Activated T-helper 17 cell treated with anti-CD3 and anti-CD28 coated beads, Interleukin-2, amount 50 U/mL, for 72 hours (primary cell): ENCODE data around the gene KLK12. TPM values are rescaled to one million over a fixed set of nuclear protein-coding genes. Genes with fewer than 3 reads are reported as not detected.
A peak's percentile ranks its signal among the peaks of the same experiment; 100 is the strongest.

Experiments used
- ATAC-seq: fragments of 150-1000 bp; cut with Tn5 transposase; replicated peaks from 2 replicates; pipeline ENCODE4 v1.10.0; 2021; ENCODE audit warnings: mild to moderate bottlenecking, moderate library complexity
- H3K27ac Mint-ChIP-seq: one replicate; pipeline ENCODE4 v1.8.0; 2022; ENCODE audit warnings: mixed read lengths
- H3K27me3 Mint-ChIP-seq: one replicate; pipeline ENCODE4 v1.8.0; 2022; ENCODE audit warnings: mixed read lengths
- H3K36me3 Mint-ChIP-seq: one replicate; pipeline ENCODE4 v1.8.0; 2022; ENCODE audit warnings: low read depth, mild to moderate bottlenecking, mixed read lengths
- H3K4me1 Mint-ChIP-seq: one replicate; pipeline ENCODE4 v1.8.0; 2022; ENCODE audit warnings: mixed read lengths
- H3K4me3 Mint-ChIP-seq: one replicate; pipeline ENCODE4 v1.8.0; 2022; ENCODE audit warnings: mild to moderate bottlenecking, mixed read lengths
- H3K9me3 Mint-ChIP-seq: one replicate; pipeline ENCODE4 v1.8.0; 2022; ENCODE audit warnings: mixed read lengths
- total RNA-seq, 2 donors: library from RNA; stranded (reverse); gene quantifications; one replicate each; pipeline ENCODE4 v1.2.3, GENCODE V29; 2022

The KLK12 gene, protein sequence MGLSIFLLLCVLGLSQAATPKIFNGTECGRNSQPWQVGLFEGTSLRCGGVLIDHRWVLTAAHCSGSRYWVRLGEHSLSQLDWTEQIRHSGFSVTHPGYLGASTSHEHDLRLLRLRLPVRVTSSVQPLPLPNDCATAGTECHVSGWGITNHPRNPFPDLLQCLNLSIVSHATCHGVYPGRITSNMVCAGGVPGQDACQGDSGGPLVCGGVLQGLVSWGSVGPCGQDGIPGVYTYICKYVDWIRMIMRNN
- not detected for total RNA-seq

- H3K27me3 Mint-ChIP-seq: peaks cover 20% of the 10 kb centered on the region
- no peaks in the 10 kb centered on the region for H3K9me3 Mint-ChIP-seq
- H3K4me1 Mint-ChIP-seq: no peaks in the 10 kb centered on the region
- H3K27ac Mint-ChIP-seq: no peak within 1 kb of the TSS
- ATAC-seq: no peak
- no peaks in the 10 kb centered on the region for H3K36me3 Mint-ChIP-seq
- H3K4me3 Mint-ChIP-seq: no peak within 1 kb of the TSS
These were observed at the start of gene KLK12 for GRCh38 chr19:51034704-51035103. KLK12 (minus strand) TSS chr19:51035002; CDS start chr19:51034621, 381 bp downstream.

DNA sequence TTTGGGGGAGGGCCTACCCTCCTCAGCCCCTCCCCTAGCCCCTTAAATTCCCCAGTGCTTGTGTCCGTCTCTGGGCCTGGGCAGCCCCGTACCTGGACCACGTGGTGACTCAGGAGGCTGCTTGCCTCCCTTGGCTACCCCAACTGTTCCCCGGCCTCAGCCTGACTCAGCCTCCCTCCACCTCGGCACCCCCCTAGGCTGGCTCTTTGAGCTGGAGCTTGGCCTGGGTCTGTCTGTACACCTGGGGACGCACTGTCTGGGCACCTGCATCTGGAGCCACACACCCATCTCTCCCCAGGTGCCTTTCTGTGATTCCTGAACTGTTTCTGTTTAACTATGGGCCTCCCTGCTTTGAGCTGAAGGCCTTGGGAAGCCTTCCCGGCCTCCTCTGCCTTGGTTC, 49.7 kb upstream of the KLK12 start:
- H3K36me3 Mint-ChIP-seq: peaks cover 13% of the 10 kb centered on the region
- no peak overlapping the region for H3K4me3 Mint-ChIP-seq
- no peak overlapping the region for H3K27ac Mint-ChIP-seq
- ATAC-seq: no peak
- peaks cover 7% of the 10 kb centered on the region for H3K4me1 Mint-ChIP-seq
- peaks cover 10% of the 10 kb centered on the region for H3K27me3 Mint-ChIP-seq
- H3K9me3 Mint-ChIP-seq: no peaks in the 10 kb centered on the region

GRCh38 chr19:51083783-51084182, 49.0 kb upstream of the KLK12 start:
- peak overlapping the region; percentile 41 for H3K27ac Mint-ChIP-seq
- H3K27me3 Mint-ChIP-seq: peaks cover 10% of the 10 kb centered on the region
- ATAC-seq: no peak
- H3K36me3 Mint-ChIP-seq: peaks cover 13% of the 10 kb centered on the region
- no peak overlapping the region for H3K4me3 Mint-ChIP-seq
- H3K4me1 Mint-ChIP-seq: peaks cover 7% of the 10 kb centered on the region
- no peaks in the 10 kb centered on the region for H3K9me3 Mint-ChIP-seq

- Mint-ChIP-seq H3K9me3 (no peaks in the 10 kb centered on the region), H3K36me3 (peaks cover 13% of the 10 kb centered on the region), H3K4me1 (peaks cover 7% of the 10 kb centered on the region), H3K27ac (peak overlapping the region; percentile 41), H3K4me3 (no peak overlapping the region), H3K27me3 (peaks cover 10% of the 10 kb centered on the region)
- ATAC-seq: no peak
These were observed 48.4 kb upstream of the KLK12 start for GRCh38 chr19:51083181-51083580.

- no peaks in the 10 kb centered on the region for H3K9me3 Mint-ChIP-seq
- H3K4me1 Mint-ChIP-seq: peaks cover 7% of the 10 kb centered on the region
- no peak within 1 kb of the TSS for H3K4me3 Mint-ChIP-seq
- H3K27me3 Mint-ChIP-seq: peaks cover 10% of the 10 kb centered on the region
- H3K27ac Mint-ChIP-seq: peak within 1 kb of the TSS; percentile 41
- peaks cover 13% of the 10 kb centered on the region for H3K36me3 Mint-ChIP-seq
- no peak for ATAC-seq
These were observed 47.8 kb upstream of the KLK12 start, which contains the start of gene KLK14 for GRCh38 chr19:51082611-51083010. KLK14 (minus strand) TSS chr19:51082887; CDS start chr19:51082614, 273 bp downstream.

- H3K4me3 Mint-ChIP-seq: no peak overlapping the region
- peaks cover 2% of the 10 kb centered on the region for H3K36me3 Mint-ChIP-seq
- H3K4me1 Mint-ChIP-seq: peaks cover 7% of the 10 kb centered on the region
- H3K27me3 Mint-ChIP-seq: peaks cover 10% of the 10 kb centered on the region
- H3K27ac Mint-ChIP-seq: no peak overlapping the region
- H3K9me3 Mint-ChIP-seq: no peaks in the 10 kb centered on the region
- no peak for ATAC-seq
These were observed 46.7 kb upstream of the KLK12 start for GRCh38 chr19:51081476-51081875.

- Mint-ChIP-seq H3K27me3 (peaks cover 17% of the 10 kb centered on the region), H3K9me3 (no peaks in the 10 kb centered on the region), H3K4me1 (peaks cover 7% of the 10 kb centered on the region), H3K36me3 (no peaks in the 10 kb centered on the region), H3K27ac (no peak overlapping the region), H3K4me3 (no peak overlapping the region)
- ATAC-seq: no peak
These were observed 44.8 kb upstream of the KLK12 start for GRCh38 chr19:51079481-51080110.

DNA sequence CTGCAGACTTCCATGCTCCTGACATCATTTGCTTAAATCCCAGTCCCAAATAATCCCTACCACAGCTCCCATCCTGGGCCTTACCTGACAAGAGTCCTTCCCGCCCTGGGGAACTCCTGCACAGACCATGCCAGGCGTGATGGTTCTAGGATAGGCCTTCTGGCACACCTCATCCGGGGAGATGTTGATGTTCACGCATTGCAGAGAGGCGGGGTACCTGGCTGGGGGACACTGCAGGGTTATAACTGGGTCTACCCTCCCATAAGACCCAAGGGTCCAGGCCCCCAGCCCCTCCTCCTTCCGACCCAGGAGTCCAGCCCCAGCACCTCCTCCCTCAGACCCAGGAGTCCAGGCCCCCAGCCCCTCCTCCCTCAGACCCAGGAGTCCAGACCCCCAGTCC, 43.9 kb upstream of the KLK12 start:
- H3K27me3 Mint-ChIP-seq: peaks cover 20% of the 10 kb centered on the region
- H3K36me3 Mint-ChIP-seq: no peaks in the 10 kb centered on the region
- peaks cover 7% of the 10 kb centered on the region for H3K4me1 Mint-ChIP-seq
- ATAC-seq: no peak
- peaks cover 3% of the 10 kb centered on the region for H3K9me3 Mint-ChIP-seq
- no peak overlapping the region for H3K27ac Mint-ChIP-seq
- H3K4me3 Mint-ChIP-seq: no peak overlapping the region

DNA sequence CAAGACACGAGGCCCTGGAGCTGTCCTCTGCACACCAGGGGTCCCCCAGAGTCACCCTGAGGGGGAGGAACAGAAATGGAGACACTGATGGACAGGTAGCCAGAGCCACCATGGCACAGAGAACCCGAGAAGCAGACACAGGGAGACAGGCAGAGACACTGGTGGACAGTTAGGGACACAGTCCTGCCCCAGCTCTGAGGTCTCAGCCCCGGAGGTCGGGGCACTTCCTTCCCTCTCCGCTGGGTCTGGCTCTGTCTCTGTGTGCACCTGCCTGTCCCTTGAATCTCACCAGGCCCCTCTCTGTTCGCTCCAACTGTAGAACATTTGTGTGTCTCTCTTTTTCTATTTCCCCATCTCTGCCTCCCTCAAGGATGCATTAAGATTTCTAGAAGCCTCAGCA, 43.3 kb upstream of the KLK12 start:
- Mint-ChIP-seq H3K27ac (no peak overlapping the region), H3K4me1 (peaks cover 1% of the 10 kb centered on the region), H3K4me3 (no peak overlapping the region), H3K9me3 (peaks cover 3% of the 10 kb centered on the region), H3K27me3 (peaks cover 14% of the 10 kb centered on the region), H3K36me3 (no peaks in the 10 kb centered on the region)
- no peak for ATAC-seq

- H3K9me3 Mint-ChIP-seq: peaks cover 3% of the 10 kb centered on the region
- H3K27me3 Mint-ChIP-seq: peaks cover 13% of the 10 kb centered on the region
These were observed 41.9 kb upstream of the KLK12 start for GRCh38 chr19:51076631-51077213.

DNA sequence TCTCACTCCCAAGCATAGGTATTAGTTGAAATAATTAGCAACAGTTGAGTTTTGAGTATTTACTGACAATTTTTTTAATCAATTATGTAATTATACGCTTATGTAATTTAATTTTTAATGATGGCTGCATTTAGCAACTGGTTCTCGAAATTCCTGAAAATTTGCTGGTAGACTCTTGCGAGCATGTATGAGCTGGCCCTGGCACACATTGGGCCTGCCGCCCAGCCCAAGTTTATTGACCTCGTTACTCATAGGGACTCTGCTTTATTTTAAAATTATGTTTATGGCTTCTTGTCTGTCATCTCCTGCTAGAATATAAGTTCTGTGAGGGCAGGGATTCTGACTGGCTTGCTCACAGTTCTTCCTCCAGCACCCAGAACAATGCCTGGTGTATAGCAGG, 41.2 kb upstream of the KLK12 start:
- peaks cover 13% of the 10 kb centered on the region for H3K27me3 Mint-ChIP-seq
- no peak for ATAC-seq
- H3K4me3 Mint-ChIP-seq: no peak overlapping the region
- H3K4me1 Mint-ChIP-seq: no peaks in the 10 kb centered on the region
- H3K9me3 Mint-ChIP-seq: peaks cover 3% of the 10 kb centered on the region
- no peaks in the 10 kb centered on the region for H3K36me3 Mint-ChIP-seq
- H3K27ac Mint-ChIP-seq: no peak overlapping the region

More at GRCh38 chr19:51076631-51077213, 41.9 kb upstream of the KLK12 start:
- H3K36me3 Mint-ChIP-seq: no peaks in the 10 kb centered on the region
- H3K4me1 Mint-ChIP-seq: no peaks in the 10 kb centered on the region
- ATAC-seq: no peak
- H3K4me3 Mint-ChIP-seq: no peak overlapping the region
- no peak overlapping the region for H3K27ac Mint-ChIP-seq

- no peak overlapping the region for H3K4me3 Mint-ChIP-seq
- ATAC-seq: no peak
- no peaks in the 10 kb centered on the region for H3K4me1 Mint-ChIP-seq
- H3K36me3 Mint-ChIP-seq: no peaks in the 10 kb centered on the region
- H3K9me3 Mint-ChIP-seq: peaks cover 3% of the 10 kb centered on the region
- peaks cover 23% of the 10 kb centered on the region for H3K27me3 Mint-ChIP-seq
- no peak overlapping the region for H3K27ac Mint-ChIP-seq
These were observed 36.2 kb upstream of the KLK12 start for GRCh38 chr19:51071095-51071405.

DNA sequence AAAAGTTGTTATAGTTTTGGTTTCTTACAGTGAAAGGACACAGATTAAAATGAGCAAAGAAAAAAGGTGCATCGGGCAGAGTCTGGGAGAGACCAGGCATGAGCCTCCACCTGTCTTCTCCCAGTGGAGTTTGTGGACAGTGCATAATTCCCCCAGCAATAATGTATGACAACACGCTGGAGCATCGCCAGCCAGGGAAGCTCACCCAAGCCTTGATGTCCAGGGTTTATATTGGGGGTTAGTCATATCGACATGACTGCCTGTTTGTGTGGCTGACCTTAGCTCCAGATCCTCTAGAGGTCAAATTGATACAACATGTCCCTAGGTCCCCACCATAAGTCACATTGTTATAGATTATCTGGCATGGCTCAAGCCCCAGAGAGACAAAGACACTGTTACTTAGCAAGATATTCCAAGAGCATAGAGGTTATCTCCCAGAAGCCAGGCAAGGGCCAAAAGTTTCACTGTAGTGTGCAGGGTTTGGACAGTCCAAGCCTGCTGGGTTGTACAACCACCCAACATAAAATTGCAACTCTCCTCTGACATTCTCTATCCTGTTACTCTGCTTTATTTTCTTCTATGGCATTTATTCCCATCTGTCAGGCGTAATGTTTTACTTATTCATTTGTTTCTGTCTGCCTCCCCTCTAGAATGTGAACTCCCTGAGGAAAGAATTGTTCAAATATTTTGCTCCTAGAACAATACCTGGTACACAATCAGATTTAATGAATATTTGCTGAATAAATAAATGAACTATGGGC, 35.7 kb upstream of the KLK12 start:
- peaks cover 3% of the 10 kb centered on the region for H3K9me3 Mint-ChIP-seq
- H3K27me3 Mint-ChIP-seq: peaks cover 26% of the 10 kb centered on the region
- H3K4me1 Mint-ChIP-seq: no peaks in the 10 kb centered on the region
- no peak for ATAC-seq
- no peaks in the 10 kb centered on the region for H3K36me3 Mint-ChIP-seq
- H3K27ac Mint-ChIP-seq: no peak overlapping the region
- no peak overlapping the region for H3K4me3 Mint-ChIP-seq

DNA sequence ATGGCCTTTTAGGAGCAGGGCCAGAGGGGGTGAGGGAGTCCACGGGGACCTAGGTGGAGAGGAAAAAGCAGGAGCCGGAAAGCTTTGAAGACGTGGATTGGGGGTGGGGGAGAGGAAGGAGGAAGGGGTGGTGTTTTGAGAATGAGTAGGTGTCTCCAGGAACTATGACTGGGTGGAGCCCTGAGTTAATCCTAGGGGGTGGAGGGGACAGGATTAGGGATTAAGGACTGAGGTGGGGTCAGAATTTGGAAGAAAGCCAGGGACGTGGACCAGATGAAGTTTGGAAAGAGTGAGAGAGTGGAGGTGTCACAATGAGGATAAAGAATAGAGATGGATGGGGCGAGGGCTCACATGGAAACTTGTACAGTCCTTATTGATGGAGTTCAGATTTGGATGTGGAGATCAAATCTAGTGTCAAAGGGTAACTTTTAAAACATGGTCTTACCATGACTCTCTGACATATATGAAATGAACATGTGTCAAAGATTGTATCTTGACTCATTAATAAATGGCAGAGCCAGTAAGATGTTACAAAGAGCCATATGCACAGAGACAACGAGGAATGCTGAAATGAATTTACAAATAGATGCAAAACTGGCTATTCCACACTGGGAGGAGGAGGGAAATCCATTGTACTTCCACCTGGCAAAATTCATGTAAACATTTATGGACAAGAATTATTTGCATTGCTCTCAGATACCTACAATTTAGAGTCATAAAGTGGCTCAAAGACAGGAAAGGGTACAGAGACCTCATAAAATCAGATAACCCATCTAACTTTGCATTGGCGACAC, 31.8 kb upstream of the KLK12 start:
- Mint-ChIP-seq H3K27ac (no peak overlapping the region), H3K36me3 (no peaks in the 10 kb centered on the region), H3K4me1 (no peaks in the 10 kb centered on the region), H3K4me3 (no peak overlapping the region), H3K27me3 (peaks cover 36% of the 10 kb centered on the region), H3K9me3 (no peaks in the 10 kb centered on the region)
- ATAC-seq: no peak
